Fibroblast of the aortic adventitia (primary cell): Measurements from ENCODE around the gene VEZT. TPM values are rescaled to one million over a fixed set of nuclear protein-coding genes. Genes with fewer than 3 reads are reported as not detected.

Source experiments
- DNase-seq: peaks from one replicate; pipeline ENCODE4 v3.0.0-alpha.2; 2010; ENCODE audit warnings: low read depth
- H3K4me3 ChIP-seq: 2 replicates; pipeline ENCODE4 v1.5.1; 2011; ENCODE audit warnings: low read depth, mild to moderate bottlenecking, control low read depth, low read length, moderate library complexity
- total RNA-seq: library from RNA; depleted of rRNA; stranded (reverse); fragments of >200 nt; gene quantifications from 2 replicates; pipeline ENCODE4 v1.2.3, GENCODE V29; 2012; ENCODE audit warnings: low replicate concordance
- TF ChIP-seq, protein P1 (sequence below): IDR thresholded peaks from 2 replicates; pipeline ENCODE4 v1.5.1; 2011; ENCODE audit warnings: mild to moderate bottlenecking, low read length, control low read depth, inconsistent platforms; ENCODE audit not compliant: insufficient read depth

The VEZT gene
- total RNA-seq, 1 donor: 98.6 TPM

DNA sequence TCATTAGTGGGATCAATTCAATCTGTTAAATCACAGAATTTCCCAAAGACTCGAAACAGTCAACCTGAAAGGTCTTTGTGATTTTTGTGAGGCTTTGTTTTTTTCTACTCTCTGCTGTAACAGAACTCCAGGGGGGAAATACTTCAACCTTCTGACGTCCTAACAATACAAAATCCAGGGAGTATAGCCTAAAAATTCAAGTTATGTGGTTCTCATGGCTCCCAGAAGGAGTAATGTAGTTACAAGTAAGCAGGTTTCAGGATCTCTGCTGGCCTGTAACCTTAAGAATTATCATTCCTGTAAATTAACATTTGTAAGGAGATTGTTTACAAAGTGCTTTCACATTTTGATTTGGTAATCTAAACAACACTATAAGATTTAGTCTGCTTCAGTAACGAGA lies 39.9 kb downstream of the VEZT start:
- TF ChIP-seq, protein P1, sequence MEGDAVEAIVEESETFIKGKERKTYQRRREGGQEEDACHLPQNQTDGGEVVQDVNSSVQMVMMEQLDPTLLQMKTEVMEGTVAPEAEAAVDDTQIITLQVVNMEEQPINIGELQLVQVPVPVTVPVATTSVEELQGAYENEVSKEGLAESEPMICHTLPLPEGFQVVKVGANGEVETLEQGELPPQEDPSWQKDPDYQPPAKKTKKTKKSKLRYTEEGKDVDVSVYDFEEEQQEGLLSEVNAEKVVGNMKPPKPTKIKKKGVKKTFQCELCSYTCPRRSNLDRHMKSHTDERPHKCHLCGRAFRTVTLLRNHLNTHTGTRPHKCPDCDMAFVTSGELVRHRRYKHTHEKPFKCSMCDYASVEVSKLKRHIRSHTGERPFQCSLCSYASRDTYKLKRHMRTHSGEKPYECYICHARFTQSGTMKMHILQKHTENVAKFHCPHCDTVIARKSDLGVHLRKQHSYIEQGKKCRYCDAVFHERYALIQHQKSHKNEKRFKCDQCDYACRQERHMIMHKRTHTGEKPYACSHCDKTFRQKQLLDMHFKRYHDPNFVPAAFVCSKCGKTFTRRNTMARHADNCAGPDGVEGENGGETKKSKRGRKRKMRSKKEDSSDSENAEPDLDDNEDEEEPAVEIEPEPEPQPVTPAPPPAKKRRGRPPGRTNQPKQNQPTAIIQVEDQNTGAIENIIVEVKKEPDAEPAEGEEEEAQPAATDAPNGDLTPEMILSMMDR: no peak
- no peak for DNase-seq
- H3K4me3 ChIP-seq: no peak overlapping the region

DNA sequence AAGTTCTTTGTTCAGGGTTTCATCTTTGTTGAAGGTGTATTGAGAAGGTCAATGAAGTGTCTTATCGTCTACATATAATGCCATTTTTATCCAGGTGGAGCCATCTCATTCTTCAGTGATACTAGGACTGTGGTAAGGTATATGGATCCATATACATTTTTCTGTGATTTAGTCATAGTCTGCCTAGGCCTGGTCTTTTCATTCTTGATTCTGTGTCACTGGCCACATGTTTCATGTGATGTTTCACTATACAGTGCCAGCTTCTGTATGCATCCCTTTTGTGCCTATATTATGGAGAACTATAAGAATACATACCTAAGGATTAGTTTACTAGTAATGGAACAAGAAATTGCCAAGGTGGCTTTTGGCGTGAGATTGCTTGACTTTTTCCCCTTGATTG lies 40.5 kb downstream of the VEZT start:
- no peak for DNase-seq

DNA sequence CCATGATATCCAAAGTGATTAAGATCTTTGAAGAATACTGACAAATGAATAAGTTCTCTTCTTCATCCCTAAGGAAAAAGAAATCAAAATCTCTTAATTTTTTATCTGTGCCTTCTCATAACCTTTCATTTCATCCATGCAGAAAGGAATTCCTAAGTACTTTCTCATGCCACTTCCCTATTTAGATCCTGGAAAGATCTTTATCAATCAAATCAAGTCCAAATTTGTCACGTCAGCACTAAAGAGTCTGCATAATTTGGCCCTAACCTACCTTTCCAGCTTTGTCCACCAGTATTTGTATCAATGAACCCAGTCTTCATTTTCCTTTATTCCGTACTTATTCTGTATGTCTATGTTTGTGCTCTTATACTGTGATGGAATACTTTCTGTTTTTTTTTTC lies 41.2 kb downstream of the VEZT start:
- TF ChIP-seq, protein P1: no peak
- no peak for DNase-seq
- H3K4me3 ChIP-seq: no peak overlapping the region

More for the DNA sequence above, 40.5 kb downstream of the VEZT start:
- TF ChIP-seq, protein P1: no peak
- no peak overlapping the region for H3K4me3 ChIP-seq

DNA sequence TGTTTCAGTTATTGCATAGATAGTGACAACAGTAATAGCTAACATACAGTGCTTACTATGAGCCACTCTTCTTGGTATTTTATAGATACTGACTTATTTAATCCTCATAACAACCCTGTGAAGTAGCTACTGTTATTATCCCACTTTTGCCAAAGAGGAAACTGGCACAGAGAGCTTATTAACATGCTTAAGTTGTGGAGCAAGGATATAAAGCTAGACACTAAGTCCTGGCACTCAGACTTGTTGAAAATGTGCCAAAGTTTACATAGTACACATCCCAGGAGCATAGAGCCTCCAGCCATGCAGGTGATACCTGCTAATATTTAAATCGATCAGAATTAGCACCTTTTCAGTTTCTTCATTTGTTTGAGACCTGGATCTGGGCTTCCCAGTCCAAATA lies 41.8 kb downstream of the VEZT start:
- no peak for DNase-seq
- no peak overlapping the region for H3K4me3 ChIP-seq
- TF ChIP-seq, protein P1: no peak

DNA sequence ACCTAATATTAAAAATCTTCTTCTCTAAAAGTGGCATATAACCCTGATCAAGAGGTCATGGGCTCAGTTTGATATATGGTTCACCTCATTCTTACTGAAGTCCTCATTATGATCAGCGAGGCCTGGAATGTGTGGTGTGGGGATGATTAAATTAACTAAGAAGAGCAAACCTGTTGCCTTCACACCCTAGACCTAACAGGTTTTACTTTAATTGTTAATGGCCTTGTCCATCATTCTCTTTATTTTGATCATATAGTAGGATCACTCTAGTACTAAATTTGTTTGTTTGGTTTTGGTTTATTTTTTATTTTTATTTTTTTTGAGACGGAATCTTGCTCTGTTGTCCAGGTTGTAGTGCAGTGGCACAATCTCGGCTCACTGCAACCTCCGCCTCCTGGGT lies 43.5 kb downstream of the VEZT start:
- no peak for DNase-seq
- TF ChIP-seq, protein P1: no peak
- no peak overlapping the region for H3K4me3 ChIP-seq

DNA sequence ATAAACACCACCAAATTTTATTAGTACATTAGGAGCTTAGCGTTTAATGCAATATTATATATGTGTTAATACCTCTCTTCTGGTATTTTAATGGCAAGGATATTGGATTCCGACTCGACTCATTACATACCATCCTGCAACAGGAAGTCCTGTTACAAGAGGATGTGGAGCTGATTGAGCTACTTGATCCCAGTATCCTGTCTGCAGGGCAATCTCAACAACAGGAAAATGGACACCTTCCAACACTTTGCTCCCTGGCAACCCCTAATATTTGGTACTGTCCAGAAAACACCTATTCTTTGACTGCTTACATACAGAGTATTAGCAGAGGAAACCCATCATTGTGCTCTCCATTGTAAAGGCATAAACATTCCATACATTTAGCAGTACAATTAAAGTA lies 45.2 kb downstream of the VEZT start:
- no peak for DNase-seq
- TF ChIP-seq, protein P1: no peak
- no peak overlapping the region for H3K4me3 ChIP-seq

DNA sequence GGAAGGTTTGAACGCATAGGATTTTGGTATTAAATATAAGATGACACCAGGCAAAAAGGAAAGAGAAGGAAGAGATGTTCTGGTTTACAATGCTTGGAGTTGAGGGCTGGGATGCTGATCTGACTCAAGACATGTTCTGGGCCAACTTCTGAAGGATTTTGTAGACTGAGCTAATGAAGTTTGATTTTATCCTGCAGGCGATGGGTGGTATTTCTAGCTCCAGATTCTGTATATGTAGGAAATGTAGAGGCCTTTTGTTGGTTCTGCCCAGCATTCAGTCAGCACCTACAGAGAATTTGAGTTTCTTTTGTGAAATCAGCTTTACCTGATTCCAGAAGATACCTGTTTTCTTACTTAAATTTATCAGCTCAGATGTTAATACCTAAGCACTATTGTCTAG lies 48.2 kb downstream of the VEZT start:
- DNase-seq: no peak
- H3K4me3 ChIP-seq: no peak overlapping the region
- TF ChIP-seq, protein P1: no peak
